NCI-H1105 (cell line): ENCODE measurements around the gene VILL.
"Not testable (repeated sequence)": the region's sequence is repeated elsewhere in the genome, so short reads cannot be mapped to it uniquely, and the experiment has no call there.

Experiments
- DNase-seq: peaks from one replicate; lab custom pipeline; 2025; lab: John Stamatoyannopoulos, UW

Gene VILL

GRCh38 chr3:38036286-38036685, 45.7 kb downstream of the VILL start:
- no peak for DNase-seq

GRCh38 chr3:38036906-38037305, 46.3 kb downstream of the VILL start:
- DNase-seq, result no peak

GRCh38 chr3:38038447-38038911, 47.9 kb downstream of the VILL start:
- DNase-seq, result no peak

GRCh38 chr3:38039101-38039898, 48.7 kb downstream of the VILL start, which contains the start of gene DLEC1:
Gene DLEC1, plus strand, starts transcription at chr3:38039208. Its CDS starts 18 bp downstream, at chr3:38039226.
- DNase-seq, result no peak

GRCh38 chr3:38039899-38040261, 49.3 kb downstream of the VILL start:
- no peak for DNase-seq

GRCh38 chr3:38040401-38040800, 49.8 kb downstream of the VILL start:
- no peak for DNase-seq

GRCh38 chr3:38043486-38043885, 52.9 kb downstream of the VILL start:
- no peak for DNase-seq

GRCh38 chr3:38046027-38046426, 55.4 kb downstream of the VILL start:
- no peak for DNase-seq

- DNase-seq, result no peak
Observed at GRCh38 chr3:38046821-38047220, 56.2 kb downstream of the VILL start.

- DNase-seq, result no peak
Observed at GRCh38 chr3:38047896-38048295, 57.3 kb downstream of the VILL start.

- DNase-seq, result no peak
Observed at GRCh38 chr3:38049358-38050126, 59.0 kb downstream of the VILL start.

- no peak for DNase-seq
Observed at GRCh38 chr3:38051131-38051530, 60.5 kb downstream of the VILL start.

- not testable (repeated sequence) for DNase-seq
Observed at GRCh38 chr3:38053286-38053685, 62.7 kb downstream of the VILL start.

GRCh38 chr3:38053813-38054498, 63.4 kb downstream of the VILL start:
- not testable (repeated sequence) for DNase-seq

GRCh38 chr3:38054499-38055001, 64.0 kb downstream of the VILL start:
- no peak for DNase-seq
